Measurements from ENCODE around the gene AGRN.
"Not testable (repeated sequence)": the region's sequence is repeated elsewhere in the genome, so short reads cannot be mapped to it uniquely, and the experiment has no call there.

AGRN gene

DNA sequence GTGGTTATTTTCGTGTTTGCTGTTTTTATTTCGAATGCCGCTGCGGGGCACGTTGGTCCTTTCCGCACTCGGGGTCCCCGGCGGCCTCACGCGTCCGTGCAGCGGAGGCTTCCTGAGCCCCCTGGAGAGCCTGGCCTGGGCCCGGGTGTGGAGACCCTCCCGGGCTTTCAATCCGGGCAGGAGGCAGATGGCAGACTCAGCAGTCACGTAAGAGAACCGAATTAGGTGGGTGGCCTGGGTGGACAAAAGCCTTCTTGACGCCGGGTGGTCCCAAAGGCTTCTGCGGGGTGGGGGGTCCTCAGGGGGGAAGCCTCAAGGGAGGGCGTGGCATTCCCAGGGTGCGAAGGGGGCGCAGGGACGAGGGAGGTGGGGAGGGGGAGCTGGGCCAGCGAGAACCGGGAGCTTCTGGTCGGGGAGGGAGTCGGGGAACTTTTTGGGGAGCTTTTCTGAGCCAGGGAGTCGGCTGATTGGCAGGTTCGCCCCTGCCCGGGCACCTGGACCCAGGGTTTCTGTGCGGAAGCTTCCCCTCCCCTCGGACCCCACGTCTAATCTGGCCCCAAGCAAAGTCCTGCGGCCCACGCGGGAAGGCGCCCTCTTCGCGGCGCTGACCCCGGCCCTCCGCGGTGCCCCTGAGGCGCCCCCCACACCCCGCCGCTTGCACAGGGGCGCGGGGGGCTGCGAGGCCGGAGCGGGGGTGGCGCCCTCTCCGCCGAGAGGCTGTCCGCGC is 18.7 kb upstream of the AGRN start:
- no peak for DNase-seq (ENCODE audit: low spot score)

GRCh38 chr1:1003618-1004419 is 16.1 kb upstream of the AGRN start:
- no peak for DNase-seq (ENCODE audit: low spot score)

- no peak for DNase-seq (ENCODE audit: low spot score)
Measured at GRCh38 chr1:1004420-1004779, 15.5 kb upstream of the AGRN start.

DNA sequence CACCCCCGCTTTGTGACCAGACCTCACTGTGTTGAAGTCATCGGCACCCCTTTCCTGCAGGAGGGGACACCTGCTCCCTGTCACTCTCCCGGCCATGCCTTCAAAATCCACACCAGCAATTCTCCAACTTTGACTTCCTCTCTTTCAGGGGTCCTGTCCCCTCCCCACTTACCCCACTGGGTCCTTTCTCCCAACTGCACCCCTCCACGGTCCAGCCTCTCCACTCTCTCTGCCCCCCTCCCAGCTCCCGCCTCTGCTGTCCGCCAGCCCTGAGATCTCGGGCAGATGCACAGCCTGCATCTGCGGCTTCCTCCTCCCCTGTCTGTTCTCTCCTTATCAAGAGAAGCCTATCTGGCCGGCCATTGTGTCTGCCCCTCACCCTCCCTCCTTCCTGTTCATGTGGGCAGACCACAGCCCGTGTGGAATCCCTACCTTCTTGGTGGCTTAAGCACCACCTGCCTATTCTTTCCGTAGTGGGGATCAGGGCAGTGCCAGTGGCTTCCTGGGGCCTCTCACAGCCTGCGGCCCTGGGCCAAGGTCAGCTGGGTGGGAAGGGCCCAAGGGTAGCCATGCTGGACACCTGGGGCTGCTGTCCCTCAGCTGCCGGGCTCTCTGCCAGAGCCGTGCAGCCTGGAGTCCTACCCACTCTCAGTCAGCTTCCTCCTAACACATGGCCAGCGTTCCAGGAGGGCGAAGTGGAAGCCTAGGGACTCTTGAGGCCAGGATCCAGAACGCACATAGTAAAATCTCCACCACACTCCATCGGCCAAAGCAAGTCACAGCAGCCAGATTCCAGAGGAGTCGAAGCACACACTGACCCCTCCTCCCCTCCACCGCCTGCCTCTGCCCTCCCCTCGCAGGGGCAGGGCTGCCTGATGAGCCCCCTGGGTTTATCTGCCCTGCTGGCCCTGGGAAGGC is 14.9 kb upstream of the AGRN start:
- DNase-seq (ENCODE audit: low spot score): peak; percentile 75

GRCh38 chr1:1005774-1006304 is 14.1 kb upstream of the AGRN start:
- DNase-seq (ENCODE audit: low spot score): no peak

GRCh38 chr1:1006305-1007159 is 13.4 kb upstream of the AGRN start:
- DNase-seq (ENCODE audit: low spot score): peak; percentile 65

GRCh38 chr1:1010131-1010530 is 9.8 kb upstream of the AGRN start:
- DNase-seq (ENCODE audit: low spot score): not testable (repeated sequence)

- no peak for DNase-seq (ENCODE audit: low spot score)
Measured at GRCh38 chr1:1011396-1011949, 8.4 kb upstream of the AGRN start.

GRCh38 chr1:1012736-1013104 is 7.2 kb upstream of the AGRN start:
- not testable (repeated sequence) for DNase-seq (ENCODE audit: low spot score)

- peak; percentile 90 for DNase-seq (ENCODE audit: low spot score)
Measured at GRCh38 chr1:1013105-1013921, 6.6 kb upstream of the AGRN start, which contains the start of gene ISG15. TSS of gene ISG15 (plus strand) at chr1:1013497. CDS start at chr1:1013574, 77 bp downstream.

GRCh38 chr1:1013922-1014648 is 5.8 kb upstream of the AGRN start:
- no peak for DNase-seq (ENCODE audit: low spot score)

- no peak for DNase-seq (ENCODE audit: low spot score)
Measured at GRCh38 chr1:1014799-1015681, 4.9 kb upstream of the AGRN start.

DNA sequence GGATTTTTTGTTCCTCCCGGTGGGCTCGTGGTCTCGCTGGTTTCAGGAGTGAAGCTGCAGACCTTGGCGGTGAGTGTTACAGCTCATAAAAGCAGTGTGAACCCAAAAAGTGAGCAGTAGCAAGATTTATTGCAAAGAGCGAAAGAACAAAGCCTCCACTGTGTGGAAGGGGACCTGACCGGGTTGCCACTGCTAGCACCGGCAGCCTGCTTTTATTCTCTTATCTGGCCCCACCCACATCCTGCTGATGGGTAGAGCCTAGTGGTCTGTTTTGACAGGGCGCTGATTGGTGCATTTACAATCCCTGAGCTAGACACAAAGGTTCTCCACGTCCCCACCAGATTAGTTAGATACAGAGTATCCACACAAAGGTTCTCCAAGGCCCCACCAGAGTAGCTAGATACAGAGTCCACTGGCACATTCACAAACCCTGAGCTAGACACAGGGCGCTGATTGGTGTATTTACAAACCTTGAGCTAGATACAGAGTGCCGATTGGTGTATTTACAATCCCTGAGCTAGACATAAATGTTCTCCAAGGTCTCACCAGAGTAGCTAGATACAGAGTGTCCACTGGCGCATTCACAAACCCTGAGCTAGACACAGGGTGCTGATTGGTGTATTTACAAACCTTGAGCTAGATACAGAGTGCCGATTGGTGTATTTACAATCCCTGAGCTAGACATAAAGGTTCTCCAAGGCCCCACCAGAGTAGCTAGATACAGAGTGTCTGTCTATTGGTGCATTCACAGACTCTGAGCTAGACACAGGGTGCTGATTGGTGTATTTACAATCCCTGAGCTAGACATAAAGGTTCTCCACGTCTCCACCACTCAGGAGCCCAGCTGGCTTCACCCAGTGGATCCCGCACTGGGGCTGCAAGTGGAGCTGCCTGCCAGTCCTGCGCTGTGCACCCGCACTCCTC is 2.3 kb upstream of the AGRN start:
- not testable (repeated sequence) for DNase-seq (ENCODE audit: low spot score)

DNA sequence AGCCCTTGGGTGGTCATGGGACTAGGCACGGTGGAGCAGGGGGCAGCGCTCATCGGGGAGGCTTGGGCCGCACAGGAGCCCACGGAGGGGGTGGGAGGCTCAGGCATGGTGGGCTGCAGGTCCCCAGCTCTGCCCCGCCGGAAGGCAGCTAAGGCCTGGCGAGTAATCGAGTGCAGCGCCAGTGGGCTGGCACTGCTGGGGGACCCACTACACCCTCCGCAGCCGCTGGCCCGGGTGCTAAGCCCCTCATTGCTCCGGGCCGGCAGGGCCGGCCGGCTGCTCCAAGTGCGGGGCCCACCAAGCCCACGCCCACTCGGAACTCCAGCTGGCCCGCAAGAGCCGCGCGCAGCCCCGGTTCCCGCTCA is 1.6 kb upstream of the AGRN start:
- DNase-seq (ENCODE audit: low spot score): not testable (repeated sequence)

DNA sequence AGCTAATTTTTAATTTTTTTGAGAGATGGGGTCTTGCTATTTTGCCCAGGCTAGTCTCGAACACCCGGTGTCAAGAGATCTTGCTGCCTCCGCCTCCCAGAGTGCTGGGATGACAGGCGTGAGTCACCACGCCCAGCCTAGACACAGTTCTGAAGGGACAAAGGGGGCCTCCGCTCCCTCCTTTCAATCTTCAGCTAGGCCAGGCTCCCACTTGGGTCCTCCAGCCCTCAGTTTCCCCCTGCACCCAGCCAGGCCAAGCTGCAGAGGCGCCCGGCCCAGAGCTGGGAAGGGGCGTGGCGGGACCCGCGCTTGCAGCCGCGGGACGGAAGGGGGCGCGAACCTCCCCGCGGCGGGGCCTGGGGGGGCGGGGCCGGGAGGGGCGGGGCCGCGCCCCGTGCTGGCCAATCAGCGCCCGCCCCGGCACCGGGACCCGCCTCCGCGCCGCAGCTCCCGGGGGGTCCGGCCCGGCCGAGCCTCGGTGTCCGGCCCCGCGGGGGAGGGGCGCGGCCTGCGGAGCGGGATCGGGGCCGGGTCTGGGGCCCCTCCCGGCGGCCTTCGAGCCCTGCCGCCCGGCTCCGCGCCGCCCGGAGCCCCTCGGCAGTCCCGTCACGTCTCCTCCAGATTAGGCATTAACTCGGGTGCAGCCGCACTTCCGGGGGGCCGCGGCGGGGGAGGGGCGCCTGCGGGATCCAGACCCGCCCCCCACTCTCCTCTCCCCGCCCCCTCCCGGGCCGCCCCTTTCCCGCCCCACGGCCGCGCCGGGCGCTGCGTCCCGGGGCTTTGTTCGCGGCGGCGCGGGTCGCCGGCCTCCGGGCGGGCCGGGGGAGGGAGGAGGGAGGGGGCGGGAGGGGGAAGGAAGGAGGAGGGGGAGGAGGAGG is 559 bp upstream of the AGRN start:
- DNase-seq (ENCODE audit: low spot score): peak; percentile 96

GRCh38 chr1:1020415-1021009 is 592 bp downstream of the AGRN start:
- peak; percentile 48 for DNase-seq (ENCODE audit: low spot score)

All from kidney tubule cell (primary cell).